Renal cortical epithelial cell (primary cell): ENCODE results near the gene SLC26A5. TPM values are rescaled to one million over a fixed set of nuclear protein-coding genes. Genes with fewer than 3 reads are reported as not detected.
"Not testable (repeated sequence)": the region's sequence is repeated elsewhere in the genome, so short reads cannot be mapped to it uniquely, and the experiment has no call there.

Source experiments
- DNase-seq: peaks from one replicate; pipeline ENCODE4 v3.0.0-alpha.2; 2011; ENCODE audit warnings: low read depth
- total RNA-seq: library from RNA; depleted of rRNA; stranded (reverse); fragments of >200 nt; gene quantifications from 2 replicates; pipeline ENCODE4 v1.2.3, GENCODE V29; 2014

SLC26A5 gene
- total RNA-seq, 1 donor from 2014 or later = not detected

DNA sequence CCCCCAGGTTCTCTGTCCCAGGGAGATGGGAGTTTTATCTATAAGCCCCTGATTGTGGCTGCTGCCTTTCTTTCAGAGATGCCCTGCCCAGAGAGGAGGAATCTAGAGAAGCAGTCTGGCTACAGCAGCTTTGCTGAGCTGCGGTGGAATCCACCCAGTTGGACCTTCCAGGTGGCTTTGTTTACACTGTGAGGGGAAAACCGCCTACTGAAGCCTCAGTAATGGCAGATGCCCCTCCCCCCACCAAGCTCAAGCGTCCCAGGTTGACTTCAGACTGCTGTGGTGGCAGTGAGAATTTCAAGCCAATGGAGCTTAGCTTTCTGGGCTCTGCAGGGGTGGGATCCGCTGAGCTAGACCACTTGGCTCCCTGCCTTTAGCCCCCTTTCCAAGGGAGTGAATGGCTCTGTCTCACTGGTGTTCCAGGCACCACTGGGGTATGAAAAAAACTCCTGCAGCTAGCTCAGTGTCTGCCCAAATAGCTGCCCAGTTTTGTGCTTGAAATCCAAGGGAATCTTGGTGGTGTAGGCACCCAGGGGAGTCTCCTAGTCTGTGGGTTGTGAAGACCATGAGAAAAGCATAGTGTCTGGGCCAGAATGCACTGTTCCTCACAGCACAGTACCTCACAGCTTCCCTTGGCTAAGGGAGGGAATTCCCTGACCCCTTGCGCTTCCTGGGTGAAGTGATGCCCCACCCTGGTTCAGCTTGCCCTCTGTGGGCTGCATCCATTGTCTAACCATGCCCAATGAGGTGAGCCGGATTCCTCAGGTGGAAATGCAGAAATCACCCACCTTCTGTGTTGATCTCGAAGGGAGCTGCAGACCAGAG is 40.0 kb downstream of the SLC26A5 start:
- not testable (repeated sequence) for DNase-seq

DNA sequence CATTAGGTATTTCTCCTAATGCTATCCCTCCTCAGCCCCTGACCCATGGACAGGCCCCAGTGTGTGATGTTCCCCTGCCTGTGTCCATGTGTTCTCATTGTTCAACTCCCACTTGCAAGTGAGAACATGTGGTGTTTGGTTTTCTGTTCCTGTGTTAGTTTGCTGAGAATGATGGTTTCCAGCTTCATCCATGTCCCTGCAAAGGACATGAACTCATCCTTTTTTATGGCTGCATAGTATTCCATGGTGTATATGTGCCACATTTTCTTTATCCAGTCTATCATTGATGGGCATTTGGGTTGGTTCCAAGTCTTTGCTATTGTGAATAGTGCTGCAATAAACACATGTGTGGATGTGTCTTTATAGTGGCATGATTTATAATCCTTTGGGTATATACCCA is 46.3 kb downstream of the SLC26A5 start:
- not testable (repeated sequence) for DNase-seq

DNA sequence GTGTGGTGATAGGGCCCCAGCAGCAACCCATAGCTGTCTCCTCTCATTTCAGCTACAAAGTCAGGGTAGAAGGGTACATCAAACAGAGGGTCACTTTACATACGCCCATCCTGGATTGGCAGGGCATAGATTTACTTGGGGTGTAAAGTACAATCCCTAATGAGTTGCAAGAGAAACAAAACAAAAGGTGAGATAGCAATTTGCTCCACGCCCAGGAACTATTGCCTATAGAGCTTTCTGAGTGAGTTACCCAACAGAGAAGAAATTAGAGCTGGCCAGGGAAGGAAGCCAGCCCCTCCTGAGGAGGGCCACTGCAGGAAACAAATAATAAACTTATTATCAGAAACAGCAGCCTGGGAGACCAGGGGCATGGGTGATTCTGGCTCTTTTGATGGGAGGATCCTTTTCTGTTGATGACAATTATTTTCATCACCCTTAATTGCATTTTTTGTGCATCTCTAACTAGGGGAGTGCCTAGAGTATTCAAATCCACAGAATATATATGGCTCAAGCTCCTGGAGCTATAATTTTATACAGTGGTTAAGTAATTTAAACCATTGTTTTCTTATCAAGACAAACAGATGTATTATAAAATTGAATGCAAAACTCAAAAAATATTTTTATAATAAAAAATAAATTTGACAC is 47.4 kb downstream of the SLC26A5 start:
- no peak for DNase-seq

DNA sequence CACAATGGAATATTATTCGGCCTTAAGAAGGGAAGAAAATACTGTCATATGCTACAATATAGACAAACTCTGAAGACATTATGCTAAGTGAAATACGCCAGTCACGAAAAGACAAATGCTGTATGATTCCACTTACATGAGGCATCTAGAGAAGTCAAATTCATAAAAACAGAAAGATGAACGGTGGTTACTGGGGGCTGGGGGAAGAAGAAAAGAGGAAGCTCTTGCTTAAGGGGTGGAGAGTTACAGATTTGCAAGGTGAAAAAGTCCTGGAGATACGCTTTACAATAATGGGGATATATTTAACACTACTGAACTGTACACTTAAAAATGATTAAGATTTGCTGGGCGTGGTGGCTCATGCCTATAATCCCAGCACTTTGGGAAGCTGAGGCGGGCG is 49.5 kb downstream of the SLC26A5 start:
- no peak for DNase-seq

DNA sequence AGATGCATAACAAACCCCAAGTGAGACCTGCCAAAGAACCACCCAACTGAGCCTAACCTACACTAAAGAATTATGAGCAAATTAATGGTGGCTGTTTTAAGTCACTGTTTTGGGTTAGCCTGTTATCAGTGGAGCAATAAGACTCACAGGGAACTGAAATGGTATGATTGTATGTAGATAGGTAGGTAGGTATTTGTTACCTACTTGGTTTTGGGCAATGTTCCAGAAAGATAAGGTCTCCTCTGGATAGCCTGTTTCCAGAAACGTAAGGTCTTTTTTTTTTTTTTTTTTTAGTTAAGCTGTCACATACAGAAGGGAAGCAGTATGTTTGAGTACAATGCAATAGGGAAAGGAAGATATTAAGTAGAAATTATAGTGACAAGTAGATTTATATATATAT is 50.9 kb downstream of the SLC26A5 start:
- no peak for DNase-seq

DNA sequence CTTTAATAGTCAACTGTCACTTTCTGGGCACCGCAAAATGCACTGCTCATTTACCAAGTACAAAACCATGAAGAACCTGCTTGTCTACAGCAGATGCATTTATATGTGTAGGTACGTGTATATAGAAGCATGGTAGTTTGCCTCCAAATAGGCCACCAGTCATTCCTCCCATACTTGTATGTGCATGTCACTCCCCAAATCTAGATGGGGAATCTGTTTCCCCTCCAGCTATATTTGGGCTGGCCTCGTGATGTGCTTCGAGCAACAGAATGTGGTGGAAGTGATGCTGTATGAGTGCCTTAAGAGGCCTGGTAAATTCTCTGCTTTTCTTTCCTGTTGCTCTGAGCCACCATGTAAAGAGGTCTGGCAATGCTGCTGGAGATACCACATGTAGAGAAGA is 51.4 kb downstream of the SLC26A5 start:
- no peak for DNase-seq

DNA sequence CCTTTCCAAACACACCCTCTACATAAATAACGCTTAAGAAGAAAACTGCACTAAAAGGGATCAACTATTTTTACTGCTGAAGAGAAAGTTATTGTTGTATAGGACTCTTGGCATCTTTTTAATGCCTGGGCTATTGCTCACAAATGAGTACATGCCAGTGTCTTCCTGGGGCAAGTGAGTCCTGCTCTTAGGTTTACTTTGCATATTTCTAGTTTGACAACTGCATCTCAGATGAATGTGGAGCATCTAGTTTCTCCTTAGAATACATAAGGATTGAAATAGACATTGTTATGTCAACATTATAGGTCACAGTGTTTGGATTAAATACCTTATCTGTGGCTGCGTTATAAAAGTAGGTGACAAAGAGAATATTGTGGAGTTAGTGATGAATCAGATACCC is 54.0 kb downstream of the SLC26A5 start:
- no peak for DNase-seq

DNA sequence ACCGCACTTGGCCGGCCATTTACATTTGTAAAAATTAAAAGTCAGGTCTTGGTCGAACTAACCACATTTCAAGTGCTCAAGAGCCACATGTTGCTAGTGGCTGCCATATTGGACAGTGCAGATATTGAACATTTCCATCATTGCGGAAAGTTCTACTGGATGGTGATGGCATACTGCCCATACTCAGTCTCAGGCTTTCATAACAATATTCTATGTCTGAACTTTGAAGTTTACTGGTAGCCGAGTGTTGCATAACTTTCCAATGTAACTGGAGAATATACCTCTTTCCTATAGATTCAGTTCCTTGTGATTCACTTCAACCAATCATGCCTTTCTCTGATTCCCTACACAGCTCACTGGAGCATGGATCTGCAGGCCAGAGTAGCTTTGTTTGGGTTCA is 54.9 kb downstream of the SLC26A5 start:
- no peak for DNase-seq

DNA sequence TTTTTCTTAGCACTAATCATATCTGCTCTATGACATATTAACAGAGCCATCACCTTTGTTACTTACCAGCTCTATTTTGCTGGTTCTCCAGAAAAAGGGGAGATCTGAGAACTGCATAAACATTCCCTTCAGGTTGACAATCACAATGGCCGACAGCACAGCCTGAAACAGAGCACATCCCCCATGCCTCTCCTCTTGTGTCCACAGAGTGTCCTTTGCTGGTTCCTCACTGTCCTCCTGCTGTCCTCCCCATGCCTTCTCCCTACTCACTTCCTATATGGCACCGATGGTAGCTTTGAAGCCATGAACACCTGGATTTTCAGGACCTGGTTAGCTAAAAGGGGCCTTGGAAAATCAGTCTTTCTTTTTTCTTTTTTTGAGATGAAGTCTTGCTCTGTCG is 56.7 kb downstream of the SLC26A5 start:
- no peak for DNase-seq

DNA sequence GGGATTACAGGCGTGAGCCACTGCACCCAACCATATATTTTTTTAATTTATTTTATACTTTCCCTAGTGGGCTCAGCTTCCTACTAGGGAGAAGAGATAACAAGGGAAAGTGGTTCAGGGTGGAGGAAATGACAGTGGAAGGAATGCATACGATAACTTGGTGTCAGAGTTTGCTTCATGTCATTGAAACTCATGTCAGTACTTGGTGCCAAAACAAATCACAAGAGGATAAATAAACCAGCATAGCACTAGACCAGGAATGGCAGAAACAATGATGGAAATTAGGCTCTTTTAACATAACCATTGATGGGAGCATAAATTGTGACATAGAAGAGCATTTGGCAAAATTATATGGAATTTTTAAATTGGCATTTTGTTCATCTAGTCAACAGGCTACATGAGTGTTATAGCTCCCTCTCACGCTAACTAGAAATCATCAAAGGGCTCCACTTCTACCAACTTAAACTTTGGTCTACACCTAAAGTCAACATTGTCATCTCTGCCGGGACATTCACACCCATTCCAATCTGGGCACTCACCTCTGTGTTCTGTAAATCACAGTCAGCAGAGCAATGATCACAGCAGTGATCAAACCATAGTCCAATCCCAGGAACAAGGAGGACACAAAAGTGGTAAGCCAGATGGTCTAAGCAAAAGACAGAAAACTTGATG is 57.4 kb downstream of the SLC26A5 start:
- DNase-seq = no peak

DNA sequence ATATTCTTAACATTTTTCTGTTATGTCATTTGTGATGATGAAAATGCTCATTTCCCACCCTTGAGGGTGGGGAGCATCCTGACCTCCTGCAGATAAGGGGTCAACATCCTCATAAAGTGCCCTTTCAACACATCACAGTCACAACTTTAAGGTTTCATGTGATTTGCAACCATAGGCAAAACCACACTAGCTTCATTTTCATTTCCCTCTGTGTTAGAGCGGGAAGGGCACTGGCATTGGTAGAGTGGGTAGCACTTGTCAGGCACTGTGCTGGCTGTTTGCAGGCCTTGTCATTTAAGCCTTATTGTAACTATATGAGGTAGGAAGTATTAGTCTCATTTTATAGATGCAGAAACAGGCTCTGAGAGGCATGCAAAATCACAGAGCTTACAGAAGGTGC is 58.8 kb downstream of the SLC26A5 start:
- DNase-seq = no peak

DNA sequence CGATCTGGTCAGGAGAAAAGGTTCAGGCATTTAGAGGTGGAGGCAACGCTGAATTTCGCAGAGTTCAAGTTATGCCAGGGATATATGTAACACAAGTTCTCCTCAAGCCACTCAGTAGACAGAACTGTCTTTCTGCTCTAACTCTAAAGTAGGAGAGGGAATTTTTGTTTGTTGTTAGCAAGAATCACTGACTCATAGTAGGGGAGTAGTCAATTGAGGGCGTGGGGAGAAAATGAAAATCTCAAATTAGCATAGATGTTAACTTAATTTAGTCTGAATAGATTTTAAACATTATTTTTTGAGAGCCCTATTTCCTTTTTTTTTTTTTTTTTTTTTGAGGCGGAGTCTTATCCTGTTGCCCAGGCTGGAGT is 64.0 kb downstream of the SLC26A5 start:
- DNase-seq = no peak

DNA sequence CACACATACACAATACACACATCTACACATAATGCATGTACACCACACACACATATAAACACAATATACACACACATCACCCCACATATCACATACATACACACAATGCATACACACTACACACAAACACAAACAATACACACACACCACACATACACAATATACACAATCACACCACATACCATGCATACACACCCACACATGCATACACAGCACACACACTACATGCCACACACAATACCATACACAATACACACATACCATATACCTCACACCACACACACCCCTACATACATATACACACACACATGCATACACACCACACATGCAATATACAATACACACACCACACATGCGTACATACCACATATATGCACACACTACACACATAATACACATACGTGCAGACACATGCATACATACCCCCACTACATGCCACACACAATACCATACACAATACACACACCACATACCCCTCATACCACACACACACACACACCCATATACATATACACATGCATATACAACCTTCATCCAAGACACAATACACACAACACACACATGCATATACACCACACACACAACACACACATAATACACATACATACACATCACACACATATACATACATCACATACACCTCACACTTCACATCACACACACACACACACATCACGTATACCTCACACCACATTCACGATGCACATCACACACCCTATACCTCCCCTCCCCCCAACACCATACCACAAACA is 64.6 kb downstream of the SLC26A5 start:
- DNase-seq = no peak

DNA sequence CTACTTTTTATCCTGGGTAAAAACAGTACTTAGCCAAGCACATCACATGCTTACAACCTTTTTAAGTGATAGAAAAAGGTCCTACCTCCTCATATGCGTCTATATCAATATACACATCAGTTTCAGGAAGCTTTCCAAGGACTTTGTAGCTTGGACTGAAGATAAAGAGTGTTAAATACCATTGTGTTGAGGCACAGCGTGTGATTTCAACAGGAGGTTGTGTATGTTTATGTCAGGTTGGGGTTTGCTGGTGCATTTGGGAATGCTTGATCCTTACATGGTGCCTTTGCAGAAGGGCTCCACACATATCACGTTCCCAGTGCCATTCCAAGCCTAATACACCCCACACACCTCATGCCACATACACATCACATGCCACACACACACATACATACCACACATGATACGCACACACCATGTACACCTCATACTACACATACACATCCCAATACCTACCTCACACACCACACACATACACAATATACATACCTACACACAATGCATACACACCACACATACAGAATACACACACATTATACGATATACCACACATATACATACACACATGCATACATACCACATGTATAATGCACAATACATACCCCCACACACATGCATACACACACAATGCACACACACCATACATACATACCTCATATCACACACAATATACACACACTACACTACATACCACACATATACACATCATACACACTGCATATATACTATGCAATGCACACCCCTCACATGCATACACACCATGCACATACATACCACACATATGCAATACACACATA is 65.4 kb downstream of the SLC26A5 start:
- no peak for DNase-seq

DNA sequence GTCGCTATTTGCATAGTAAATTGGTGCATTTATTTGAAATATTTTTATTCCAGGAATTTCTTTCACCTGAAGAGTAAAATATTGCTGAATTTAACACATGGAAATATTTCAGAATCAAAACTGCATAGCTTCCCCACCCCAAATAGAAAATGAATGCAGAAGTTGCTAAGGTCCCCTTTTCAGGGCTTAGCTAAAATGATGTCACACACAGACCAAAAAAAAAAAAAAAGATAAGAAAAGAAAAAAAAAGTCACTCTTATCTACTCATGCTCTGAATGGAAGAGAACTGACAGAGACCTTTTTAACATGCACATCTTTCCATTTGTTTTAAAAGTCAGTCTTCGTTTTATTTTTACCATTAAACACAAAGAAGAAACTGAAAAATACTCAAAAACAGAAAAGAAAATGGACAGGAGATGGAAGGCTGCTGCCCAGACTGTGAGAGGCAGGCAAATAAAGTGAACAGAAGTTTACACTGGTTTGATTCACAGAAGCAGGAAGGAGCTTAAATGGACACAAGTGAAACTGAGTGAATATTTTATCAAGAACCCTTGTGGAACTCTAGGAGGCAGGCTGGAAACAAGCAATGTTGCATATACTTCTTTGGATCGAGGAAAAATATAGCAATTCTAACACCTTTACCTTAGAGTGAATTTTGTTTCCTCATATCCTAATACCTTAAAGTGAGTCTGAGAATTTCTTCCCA is 66.6 kb downstream of the SLC26A5 start:
- no peak for DNase-seq

DNA sequence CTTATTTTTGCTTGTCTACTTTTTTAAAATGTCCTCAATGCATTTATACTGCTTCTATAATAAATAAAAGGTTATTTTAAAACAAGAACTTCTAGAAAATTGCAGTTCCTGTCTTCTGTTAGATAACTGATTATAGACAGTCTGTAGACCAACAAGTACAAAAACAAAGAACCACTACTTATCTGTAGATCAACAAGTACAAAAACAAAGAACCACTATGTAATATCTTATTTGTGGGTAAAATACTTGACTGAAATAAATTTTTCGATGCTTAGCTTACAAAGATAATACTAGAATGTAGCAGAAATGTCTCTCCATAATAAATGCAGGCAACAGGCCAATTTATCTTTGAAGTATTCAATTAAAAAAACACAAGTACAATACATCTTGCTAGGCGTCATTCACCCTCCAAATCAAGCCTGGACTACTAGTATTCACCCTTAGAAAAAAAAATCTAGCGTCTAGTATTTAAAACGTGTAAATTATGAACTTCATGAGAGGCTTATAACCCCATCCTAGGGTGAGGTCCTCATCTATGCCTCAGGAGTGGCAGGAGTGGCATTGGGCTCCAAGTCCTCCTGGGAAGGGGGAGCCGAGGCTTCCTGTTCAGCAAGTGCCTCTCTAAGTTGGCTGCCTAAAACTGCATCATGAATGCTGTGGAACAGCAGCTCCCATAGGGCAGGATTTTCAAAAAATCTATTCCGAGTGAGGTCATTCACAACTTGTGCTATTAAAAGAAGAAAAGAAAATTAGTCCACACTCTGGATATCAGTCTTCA is 72.0 kb downstream of the SLC26A5 start:
- no peak for DNase-seq

DNA sequence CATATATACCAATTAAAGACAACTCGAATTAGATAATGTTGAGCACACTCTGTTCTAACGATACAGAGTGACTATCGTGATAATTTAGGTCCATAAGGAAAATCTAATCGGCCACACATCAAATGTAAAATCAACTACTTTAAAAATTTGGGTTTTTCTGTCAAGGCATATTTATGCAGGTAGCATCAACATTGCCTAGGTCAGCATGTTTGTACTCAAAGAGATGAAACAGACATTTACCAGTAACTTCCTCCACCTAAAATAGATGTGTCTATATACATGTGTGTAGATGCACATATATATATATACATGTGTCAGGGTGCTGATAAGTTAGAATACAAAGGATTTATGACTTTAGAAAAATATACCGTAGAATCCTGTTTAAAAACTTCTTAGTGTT is 76.6 kb downstream of the SLC26A5 start:
- no peak for DNase-seq

DNA sequence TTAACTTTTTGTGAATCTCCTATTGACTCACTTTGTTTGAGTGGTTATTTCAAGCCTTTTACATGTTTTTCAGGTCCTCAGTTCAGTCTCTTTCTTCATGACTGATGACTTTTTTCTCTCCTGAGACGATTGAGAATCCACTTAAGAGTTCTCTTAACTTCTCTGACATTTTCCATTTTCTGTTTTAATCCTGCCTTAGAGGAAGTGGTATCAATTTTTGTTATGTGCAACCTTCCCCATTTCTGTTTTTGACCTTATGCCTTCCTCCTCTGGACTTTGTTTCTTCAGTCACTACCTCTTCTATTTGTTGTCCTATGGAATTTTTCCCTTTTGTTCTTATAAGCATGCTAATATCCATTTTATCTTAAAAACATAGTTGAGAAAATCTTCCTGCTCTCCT is 96.2 kb downstream of the SLC26A5 start:
- no peak for DNase-seq

DNA sequence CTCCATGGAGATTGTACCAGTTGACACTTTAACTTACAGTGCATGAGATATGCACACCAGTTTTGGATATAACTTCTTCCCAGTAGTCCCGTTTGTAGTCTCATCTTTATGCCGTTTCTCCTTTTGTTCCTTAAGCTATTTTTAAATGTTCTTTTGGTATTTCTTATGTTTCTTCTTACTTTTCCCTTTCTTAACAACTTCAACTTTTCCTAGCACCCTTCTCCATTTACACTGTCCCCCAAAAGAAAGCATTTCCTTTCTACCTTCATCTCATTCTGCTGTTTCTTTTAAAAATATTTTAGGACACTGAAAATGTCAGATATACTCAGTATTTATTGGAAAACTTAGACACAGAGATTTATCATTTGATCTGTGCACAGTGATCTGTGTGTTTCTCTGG is 97.0 kb downstream of the SLC26A5 start:
- no peak for DNase-seq

DNA sequence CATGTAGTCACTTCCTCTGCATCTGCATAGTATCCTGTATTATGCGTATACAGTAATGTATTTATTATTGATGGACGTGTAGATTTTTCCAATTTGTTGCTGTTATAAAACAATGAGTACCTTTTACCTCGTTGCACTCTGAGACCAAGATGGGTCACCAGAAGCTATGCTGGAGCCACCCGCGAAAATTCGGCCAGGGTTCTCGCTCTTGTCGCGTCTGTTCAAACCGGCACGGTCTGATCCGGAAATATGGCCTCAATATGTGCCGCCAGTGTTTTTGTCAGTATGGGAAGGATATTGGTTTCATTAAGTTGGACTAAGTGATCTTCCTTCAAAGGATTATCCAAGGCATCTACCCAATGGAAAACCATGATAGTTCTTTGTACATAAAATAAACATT is 97.6 kb downstream of the SLC26A5 start:
- no peak for DNase-seq
